RKO (cell line): ENCODE results near the gene JARID2.

Experiments
- DNase-seq: peaks from one replicate; pipeline ENCODE4 v3.0.0-alpha.2; 2016; ENCODE audit warnings: low spot score

The JARID2 gene

GRCh38 chr6:15335916-15336315 lies 90.0 kb downstream of the JARID2 start:
- no peak for DNase-seq

GRCh38 chr6:15336900-15337560 lies 91.2 kb downstream of the JARID2 start:
- no peak for DNase-seq

GRCh38 chr6:15337582-15337981 lies 91.7 kb downstream of the JARID2 start:
- no peak for DNase-seq

GRCh38 chr6:15338476-15338875 lies 92.6 kb downstream of the JARID2 start:
- no peak for DNase-seq

- no peak for DNase-seq
Observed at GRCh38 chr6:15339081-15339480, 93.2 kb downstream of the JARID2 start.

- no peak for DNase-seq
Observed at GRCh38 chr6:15340105-15340601, 94.3 kb downstream of the JARID2 start.

- DNase-seq, result no peak
Observed at GRCh38 chr6:15340775-15341174, 94.9 kb downstream of the JARID2 start.

GRCh38 chr6:15341311-15342001 lies 95.6 kb downstream of the JARID2 start:
- DNase-seq, result no peak

GRCh38 chr6:15342114-15342513 lies 96.2 kb downstream of the JARID2 start:
- DNase-seq, result no peak

GRCh38 chr6:15343490-15344191 lies 97.8 kb downstream of the JARID2 start:
- no peak for DNase-seq

- DNase-seq, result no peak
Observed at GRCh38 chr6:15344192-15344519, 98.3 kb downstream of the JARID2 start.

- DNase-seq, result no peak
Observed at GRCh38 chr6:15344831-15345230, 99.0 kb downstream of the JARID2 start.

GRCh38 chr6:15346315-15346714 lies 100.4 kb downstream of the JARID2 start:
- no peak for DNase-seq

- no peak for DNase-seq
Observed at GRCh38 chr6:15348528-15348927, 102.7 kb downstream of the JARID2 start.

- DNase-seq, result no peak
Observed at GRCh38 chr6:15349379-15349778, 103.5 kb downstream of the JARID2 start.

- DNase-seq, result no peak
Observed at GRCh38 chr6:15350386-15351083, 104.7 kb downstream of the JARID2 start.

GRCh38 chr6:15351631-15352030 lies 105.8 kb downstream of the JARID2 start:
- DNase-seq, result no peak

- no peak for DNase-seq
Observed at GRCh38 chr6:15352220-15352619, 106.4 kb downstream of the JARID2 start.

GRCh38 chr6:15352845-15353244 lies 107.0 kb downstream of the JARID2 start:
- no peak for DNase-seq

GRCh38 chr6:15355683-15356099 lies 109.8 kb downstream of the JARID2 start:
- no peak for DNase-seq

GRCh38 chr6:15356179-15356578 lies 110.3 kb downstream of the JARID2 start:
- no peak for DNase-seq

- DNase-seq, result no peak
Observed at GRCh38 chr6:15356937-15357336, 111.1 kb downstream of the JARID2 start.

GRCh38 chr6:15357782-15358181 lies 111.9 kb downstream of the JARID2 start:
- no peak for DNase-seq
